HG03064 (cell line): ENCODE data around the gene TMED6.
"Not testable (repeated sequence)": the region's sequence is repeated elsewhere in the genome, so short reads cannot be mapped to it uniquely, and the experiment has no call there.

ENCODE experiments used
- ATAC-seq: cut with Tn5 transposase; IDR thresholded peaks from one replicate; pipeline ENCODE4 v1.9.1; 2021; ENCODE audit warnings: low read depth; ENCODE audit not compliant: unreplicated experiment

Gene TMED6

DNA sequence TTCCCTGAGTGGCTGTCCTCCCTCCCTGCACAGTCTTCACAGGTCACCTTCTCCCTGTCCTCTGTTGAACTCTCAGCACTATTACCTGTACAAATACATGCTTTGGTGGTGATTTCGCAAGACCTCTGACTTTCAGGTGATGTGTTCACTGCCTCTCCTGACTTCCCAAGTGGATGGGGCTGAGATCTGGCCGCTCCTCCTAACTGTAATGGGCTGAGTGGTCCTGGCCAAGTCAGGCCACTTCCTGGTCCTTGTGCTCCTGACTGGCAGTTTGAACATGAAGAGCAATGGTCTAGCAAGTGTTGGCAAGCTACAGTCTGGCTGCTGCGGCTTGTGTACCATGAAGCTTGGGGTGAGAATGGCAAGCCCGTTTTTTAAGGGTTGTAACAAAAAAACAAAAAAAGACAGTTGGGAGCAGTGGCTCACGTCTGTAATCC lies 11.7 kb upstream of the TMED6 start:
- ATAC-seq: no peak

DNA sequence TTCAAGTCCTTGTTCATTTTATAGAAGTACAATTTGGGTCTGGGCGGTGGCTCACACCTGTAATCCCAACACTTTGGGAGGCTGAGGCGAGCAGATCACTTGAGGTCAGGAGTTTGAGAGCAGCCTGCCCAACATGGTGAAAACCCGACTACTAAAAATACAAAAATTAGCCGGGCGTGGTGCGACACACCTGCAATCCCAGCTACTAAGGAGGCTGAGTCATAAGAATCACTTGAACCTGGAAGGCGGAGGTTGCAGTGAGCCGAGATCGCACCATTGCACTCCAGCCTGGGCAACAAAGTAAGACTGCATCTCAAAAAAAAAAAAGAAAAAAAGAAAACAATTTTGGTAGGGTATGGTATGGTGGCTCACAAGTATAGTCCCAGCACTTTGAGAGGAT lies 8.5 kb upstream of the TMED6 start:
- not testable (repeated sequence) for ATAC-seq

DNA sequence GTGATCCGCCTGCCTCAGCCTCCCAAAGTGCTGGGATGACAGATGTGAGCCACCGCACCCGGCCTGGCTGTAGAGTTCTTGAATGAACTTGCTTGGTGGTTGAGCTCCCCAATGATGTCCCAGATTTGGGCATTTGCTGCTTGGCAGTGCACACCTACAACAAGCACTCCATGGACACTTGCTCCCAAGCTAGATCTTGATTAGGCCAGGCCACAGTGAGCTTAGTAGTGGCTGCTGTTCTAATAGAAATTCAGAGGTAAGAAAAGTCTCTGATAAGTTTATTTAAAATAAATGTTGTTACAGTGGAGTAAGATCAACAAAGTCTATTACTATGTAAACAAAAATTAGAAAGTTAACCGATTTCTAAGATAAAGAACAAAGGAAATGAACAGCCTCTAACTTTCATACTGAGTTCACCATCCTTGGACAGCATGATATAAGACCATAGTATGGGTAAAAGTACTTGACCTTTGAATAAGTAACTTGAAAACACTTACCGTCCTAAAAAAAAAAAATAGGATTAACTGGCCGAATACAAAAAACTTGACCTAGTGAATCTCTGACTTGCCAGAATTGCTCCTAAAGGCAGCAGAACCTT lies 951 bp downstream of the TMED6 start:
- no peak for ATAC-seq

DNA sequence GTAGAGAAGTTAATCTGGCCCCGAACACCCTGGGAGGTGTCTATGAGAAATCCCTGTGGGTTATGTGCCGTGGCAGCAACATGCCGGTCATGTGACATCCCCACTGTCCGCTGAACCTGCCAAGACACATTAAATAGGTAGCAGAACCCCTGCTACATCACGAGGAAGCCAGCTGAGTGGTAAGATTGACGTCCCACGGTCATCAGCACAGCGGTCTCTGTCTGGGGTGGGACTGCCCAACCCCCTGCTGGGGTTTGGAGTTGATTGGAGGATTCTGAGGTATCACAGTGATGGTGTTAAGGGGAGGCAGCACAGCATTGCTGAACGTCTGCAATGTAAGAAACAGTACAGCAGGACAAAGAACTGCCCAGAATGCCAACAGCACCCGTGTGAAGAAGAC lies 2.0 kb downstream of the TMED6 start:
- ATAC-seq: no peak

DNA sequence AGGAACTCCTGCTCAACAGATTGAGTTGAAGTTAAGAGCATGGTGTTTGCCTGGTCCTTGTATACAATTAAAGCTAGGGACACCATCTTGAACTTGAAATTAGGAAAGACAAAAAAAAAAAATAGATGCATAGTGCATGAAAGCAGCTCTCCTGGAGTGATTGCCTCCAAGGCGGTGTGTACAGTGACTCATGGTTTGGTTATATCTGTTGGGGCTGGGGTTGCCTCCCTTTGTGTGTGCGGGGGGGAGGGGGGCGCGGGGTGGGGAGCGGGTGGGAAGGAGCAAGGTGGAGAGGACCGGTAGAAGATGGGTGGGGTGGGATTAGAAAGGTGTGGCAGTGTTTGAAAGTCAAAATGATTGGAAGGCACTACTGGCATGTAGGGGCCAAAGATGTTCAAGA lies 3.4 kb downstream of the TMED6 start:
- ATAC-seq: no peak

DNA sequence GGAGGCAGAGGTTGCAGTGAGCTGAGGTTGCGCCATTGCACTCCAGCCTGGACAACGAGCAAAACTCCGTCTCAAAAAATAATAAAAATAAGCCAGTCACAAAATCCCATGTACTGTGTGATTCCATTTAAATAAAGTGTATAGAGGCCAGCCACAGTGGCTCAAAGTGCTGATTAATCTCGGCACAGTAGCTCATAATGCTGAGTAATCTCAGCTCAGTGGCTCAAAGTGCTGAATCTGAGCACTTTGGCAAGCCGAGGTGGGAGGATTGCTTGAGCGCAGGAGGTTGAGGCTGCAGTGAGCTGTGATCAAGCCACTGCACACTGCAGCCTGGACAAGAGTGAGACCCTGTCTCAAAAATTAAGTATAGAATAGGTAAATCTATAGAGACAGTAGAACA lies 4.9 kb downstream of the TMED6 start:
- no peak for ATAC-seq

DNA sequence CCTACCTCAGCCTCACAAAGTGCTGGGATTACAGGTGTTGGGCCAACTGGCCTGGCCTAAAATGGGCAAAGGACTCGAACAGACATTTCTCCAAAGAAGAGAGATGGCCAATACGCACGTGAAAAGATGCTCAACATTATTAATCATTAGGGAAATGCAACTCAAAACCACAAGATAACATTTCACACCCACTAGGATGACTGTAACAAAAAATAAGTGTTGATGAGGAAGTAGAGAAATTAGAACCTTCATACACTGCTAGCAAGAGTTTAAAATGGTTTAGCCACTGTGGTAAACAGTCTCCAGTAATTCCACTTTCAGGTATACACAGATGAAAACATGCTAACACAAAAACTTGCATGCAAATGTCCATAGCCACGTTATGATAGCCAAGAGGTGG lies 5.7 kb downstream of the TMED6 start:
- no peak for ATAC-seq

DNA sequence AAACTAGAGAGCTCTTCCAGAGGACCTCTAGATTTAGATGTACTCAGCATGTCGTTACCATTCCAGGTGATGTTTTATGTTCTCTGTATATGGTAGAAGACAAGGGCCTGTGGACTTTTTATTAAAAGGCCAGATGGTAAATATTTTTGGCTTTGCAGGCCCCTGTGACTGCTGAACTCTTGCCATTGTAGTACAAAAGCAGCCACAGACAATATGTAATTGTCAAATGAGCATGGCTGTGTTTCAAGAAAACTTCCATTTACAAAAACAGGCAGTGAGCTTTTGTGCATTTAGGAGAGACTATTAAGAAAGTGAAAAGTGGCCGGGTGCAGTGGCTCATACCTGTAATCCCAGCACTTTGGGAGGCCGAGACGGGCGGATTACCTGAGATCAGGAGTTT lies 7.4 kb downstream of the TMED6 start:
- no peak for ATAC-seq

DNA sequence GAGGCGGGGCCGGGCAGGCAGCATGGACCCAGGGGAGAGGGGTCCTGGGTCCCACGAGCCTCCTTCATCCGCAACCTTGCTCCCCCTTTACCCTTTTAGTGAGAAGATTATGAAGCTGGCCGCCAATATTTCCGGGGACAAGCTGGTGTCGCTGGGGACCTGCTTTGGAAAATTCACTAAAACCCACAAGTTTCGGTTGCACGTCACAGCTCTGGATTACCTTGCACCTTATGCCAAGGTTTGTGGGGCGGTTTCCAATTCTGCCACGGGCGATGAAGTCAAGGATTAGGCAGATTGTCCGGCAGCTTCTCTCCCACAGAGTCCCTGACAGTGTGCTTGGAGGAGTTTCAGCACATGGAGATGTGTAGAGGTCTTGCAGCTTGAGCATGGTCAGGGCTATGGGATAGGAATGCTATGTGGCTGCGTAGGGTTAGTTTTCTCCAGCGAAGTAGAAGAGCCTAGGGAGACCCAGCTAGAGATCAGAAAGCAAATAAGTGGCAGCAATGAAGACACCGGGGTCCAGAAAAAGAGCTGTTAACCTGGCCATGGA lies 11.4 kb downstream of the TMED6 start:
- ATAC-seq: no peak

DNA sequence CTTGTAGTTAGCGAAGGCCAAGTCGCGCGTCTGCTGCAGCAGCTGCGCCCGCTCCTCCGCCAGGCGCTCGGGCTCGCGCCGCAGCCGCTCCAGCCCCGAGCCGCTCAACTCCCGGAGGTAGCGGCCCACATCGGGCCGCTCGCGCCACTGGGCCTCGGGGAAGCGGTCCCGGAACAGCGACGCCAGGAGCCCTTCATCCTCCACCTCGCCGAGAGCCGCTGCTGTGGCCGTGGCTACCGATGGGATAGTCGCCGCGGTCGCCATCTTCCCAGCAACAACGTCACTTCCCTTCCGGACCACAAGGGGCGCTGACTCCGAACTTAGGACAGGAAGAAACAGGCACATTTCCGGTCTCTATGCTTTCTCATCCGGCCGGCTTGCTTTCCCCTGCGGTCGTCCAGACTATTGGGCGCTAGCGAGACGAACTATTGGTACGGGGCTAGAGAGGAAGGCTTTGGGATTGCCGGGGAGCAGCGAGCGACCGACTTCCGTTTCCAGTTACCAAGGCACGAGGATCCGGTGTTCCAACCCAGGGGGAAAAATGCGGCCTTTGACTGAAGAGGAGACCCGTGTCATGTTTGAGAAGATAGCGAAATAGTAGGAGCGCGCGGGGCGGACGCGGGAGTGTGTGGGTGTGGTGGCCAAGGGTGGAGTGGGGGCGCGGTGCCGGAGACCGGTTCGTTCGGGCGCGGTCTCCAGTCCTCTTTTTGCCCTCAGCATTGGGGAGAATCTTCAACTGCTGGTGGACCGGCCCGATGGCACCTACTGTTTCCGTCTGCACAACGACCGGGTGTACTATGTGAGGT lies 12.1 kb downstream of the TMED6 start, which contains the start of the genes COG8 and NIP7:
Gene COG8, minus strand, starts transcription at position 276 of the 806 bp plus-strand sequence. Its CDS starts 12 bp downstream, at position 264.
Gene NIP7, plus strand, starts transcription at position 484 of the 806 bp plus-strand sequence. Its CDS starts 58 bp downstream, at position 542.
- ATAC-seq: peak; percentile 92

DNA sequence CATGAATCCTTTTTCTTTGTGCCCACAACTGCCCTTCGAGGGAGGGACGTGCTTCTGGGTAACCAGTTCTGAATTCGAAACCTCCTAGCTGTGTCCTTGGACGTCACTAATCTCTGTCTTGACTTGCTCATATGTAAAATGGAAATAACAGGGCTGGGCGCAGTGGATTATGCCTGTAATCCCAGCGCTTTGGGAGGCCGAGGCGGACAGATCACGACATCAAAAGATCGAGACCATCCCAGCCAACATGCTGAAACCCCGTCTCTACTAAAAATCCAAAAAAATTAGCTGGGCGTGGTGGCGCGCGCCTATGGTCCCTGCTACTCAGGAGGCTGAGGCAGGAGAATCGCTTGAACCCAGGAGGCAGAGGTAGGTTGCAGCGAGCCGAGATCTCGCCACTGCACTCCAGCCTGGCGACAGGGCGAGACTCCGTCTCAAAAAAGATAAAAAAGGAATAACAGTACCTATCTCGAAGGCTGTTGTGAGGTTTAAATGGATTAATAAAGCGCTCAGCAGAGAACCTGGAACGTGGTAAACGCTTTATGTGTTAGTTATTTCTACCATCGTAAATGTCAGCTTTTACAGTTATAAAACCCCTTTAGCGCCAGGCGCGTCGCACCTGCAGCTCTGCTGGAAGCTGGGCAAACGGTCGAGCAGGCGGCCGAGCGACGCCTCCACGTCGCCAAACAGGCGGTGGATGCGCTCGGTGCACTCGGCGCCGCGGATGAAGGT lies 12.9 kb downstream of the TMED6 start:
- ATAC-seq: no peak

DNA sequence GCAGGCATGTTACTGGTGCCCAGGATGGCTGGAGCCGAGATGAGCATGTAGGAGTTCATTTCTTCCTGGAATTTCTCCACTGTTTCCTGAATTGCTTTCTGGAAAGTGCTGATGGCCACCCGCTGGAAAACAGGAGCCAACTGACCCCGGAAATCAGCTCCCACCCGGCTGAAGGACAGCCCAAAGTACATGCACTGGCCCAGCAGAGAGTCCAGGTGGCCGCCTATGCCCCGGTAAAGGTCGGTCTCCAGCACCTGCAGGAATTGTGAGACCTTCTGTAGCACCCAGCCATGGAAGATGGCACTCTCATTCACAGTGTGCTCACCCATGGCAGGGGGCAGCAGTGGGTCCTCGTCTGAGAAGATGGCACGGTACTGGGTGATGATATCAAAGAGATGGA lies 16.9 kb downstream of the TMED6 start:
- no peak for ATAC-seq

DNA sequence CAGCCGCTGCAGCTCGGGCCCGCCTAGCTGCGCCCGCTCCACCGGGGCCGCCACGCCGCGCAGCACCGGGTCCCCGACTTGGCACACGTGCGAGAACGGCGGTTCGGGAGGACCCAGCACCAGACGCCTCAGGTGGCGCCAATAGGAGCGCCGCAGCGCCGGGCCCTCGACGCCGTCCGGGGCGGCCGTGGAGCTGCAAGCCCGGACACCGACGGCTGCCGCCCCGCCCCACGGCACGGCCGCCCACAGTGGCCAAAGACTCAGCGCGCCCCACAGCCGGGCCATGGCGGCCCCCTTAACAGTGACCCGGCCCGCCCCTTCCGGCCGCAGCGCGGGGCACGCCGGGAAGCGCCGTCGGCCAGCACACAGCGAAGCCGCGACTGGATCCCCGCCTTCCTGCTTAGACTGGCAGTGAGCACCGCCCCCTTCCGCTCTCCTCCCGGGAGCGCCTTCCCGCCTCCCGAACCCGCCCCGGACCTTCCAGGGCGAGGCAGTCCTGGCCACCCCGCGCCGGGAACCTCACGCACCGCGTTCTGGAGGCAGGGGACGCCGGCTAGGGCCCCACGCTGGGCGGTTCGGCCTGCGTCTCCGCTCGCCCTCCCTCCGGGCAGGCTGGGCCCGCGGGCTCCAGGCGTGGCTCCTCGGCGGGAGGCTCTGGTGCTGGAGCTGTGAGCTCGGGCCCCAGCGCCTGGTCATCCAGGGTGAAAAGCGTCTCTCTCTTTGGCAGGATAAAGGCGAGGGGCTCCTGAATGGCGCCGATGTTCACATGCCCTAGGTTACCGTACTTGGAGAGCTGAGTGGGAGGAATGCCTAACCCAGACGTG lies 21.1 kb downstream of the TMED6 start, which contains the start of gene PDF:
Gene PDF, minus strand, starts transcription at position 303 of the 824 bp plus-strand sequence. Its CDS starts 18 bp downstream, at position 285.
- peak; percentile 89 for ATAC-seq

DNA sequence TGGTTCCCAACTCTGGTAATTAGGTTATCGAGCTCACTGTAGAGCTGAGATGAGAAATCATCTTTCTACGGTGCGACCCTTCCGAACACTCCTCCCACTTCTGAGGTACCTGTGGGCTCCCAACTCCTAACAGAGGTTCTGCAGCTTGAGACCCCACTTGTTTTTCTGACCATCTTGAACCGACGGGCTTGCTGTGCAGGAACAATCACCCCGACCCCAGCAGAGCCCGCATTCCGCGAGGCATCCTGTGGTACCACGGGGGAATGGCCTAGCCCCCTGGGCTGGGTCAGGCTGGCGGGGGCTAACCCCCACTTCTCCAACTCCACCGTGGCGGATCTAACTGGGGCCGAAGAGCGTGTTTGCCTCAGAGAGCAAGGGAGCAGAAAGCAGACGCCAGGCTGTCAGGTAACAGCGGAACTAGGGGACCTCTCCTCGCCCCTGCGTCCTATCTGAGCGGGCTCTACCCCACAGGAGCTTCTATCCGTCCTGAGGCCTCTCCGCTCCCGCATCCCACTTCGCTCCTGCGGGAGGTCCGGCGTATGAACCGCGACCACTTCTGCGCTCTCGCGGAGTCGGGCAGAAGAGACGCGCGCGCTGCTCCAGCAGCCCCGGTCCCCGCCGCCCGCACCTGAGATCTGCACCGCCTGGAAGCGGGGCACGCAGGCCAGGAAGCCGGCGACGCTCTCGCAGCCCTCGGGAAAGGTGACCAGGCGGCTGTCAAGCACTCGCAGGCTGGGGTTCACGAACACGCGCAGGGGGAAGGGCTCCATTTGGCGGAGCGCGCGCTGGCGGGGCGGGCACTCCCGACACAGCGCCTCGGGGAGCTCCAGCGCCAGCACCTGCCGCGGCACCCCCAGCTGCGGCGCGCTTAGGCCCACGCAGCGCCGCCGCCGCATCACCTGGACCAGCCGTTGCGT lies 22.0 kb downstream of the TMED6 start:
- peak; percentile 29 for ATAC-seq

DNA sequence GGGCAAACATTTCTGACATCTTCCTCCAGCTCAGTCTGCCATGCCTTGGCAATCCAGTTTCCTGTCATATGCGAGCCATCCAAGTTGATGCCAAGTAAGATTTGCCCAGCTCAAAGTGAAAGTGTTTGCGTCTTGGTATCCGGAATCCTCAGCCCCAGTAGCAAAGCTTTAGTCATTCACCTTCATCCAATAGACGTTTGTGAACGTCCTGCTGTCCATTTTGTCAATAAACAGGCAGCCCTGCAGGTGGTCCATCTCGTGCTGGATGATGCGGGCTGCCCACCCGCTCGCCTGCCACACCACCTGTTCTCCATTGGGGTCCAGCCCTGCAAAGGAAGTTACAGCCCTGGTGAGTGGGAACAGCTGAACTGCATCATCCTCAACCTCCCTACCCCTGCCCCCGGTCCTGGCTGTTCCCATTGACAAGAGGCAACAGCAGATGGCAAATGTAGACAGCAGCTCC lies 22.7 kb downstream of the TMED6 start:
- no peak for ATAC-seq

DNA sequence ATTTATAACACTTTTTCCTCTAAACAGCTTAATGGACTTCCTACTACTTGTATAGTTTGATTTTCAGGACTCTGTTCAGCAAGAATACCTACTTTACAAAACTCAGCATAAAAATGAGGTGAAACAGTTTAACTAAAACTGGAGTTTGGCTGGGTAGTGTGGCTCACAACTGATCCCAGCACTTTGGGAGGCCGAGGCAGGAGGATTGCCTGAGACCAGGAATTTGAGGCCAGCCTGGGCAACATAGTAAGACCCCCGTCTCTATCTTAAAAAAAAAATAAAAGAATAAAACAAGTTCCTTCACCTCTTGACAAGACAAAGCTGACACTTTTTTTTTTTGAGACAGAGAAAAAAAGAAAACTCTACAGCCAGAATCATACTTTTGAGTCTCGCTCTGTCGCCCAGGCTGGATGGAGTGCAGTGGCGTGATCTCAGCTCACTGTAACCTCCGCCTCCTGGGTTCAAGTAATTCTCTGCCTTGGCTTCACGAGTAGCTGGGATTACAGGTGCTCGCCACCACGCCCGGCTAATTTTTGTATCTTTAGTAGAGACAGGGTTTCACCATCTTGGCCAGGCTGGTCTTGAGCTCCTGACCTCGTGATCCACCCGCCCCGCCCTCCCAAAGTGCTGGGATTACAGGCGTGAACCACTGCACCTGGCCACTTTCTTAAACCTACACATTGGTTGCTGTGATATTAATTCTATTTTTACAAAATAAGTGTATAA lies 23.8 kb downstream of the TMED6 start:
- no peak for ATAC-seq

DNA sequence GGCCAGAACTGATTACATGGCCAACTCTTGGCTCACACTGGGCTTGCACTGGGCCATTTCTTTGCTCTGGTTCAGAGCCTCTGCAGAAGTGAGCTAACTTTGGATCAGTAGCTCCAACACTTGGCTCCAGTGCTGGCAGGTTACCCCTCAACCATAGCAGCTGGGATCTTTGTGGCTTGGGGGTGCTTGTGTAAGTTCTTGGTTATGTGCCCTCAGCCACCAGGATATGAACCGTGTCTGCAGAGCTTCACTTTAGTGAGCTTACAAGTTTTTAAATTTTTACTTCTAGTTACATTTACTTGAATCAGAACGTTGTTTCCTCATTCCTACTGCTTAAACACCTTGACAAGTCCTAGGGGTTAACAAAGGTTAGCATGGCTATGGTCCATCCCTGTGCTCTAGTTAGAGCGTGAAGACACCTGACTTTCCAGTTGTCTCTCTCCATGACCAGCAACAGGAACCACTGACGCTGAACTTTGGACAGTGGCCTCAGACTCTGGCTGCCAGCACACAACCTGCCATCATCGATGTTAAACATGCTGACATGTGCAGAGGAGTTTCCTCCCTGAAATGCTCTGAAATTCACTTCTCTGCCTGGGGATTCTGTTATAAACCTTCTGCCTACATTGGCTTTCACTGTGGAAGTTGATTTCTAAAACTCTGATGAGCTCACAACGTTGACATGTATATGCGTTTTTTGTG lies 25.3 kb downstream of the TMED6 start:
- ATAC-seq: no peak

DNA sequence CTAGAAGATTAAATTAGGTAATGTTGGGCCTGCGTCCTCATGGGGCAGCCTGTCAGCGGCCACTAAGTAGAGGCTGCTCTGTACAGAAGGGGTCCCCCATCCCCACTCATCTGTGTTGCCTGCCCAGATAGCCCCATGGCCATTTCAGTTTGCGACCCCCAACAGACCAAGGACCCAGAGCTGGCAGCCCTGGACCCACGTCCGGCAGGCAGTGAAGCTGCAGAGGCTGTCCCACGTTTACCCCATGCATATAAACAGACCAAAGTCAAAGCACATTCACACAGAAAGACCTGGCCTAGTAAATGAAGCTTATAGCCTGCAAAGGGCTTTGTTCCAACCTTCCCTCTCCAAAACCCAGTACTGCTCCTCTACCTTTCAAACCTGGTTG lies 25.8 kb downstream of the TMED6 start:
- ATAC-seq: no peak
